WERI-Rb-1 (cell line): ENCODE results near the gene C7orf57.

Experiments
- DNase-seq: peaks from one replicate; pipeline ENCODE4 v3.0.0-alpha.2; 2020
- H3K27ac ChIP-seq: fragments of 250-450 bp; sonication (Bioruptor Pico); 2 replicates; pipeline ENCODE4 v1.5.1; 2020; ENCODE audit warnings: mild to moderate bottlenecking, moderate library complexity
- H3K27me3 ChIP-seq: fragments of 250-450 bp; sonication (Bioruptor Pico); 2 replicates; pipeline ENCODE4 v1.5.1; 2021; ENCODE audit warnings: mild to moderate bottlenecking, low read depth, moderate library complexity; ENCODE audit not compliant: insufficient read depth, severe bottlenecking
- H3K36me3 ChIP-seq: fragments of 250-450 bp; sonication (Bioruptor Pico); 2 replicates; pipeline ENCODE4 v1.5.1; 2020; ENCODE audit warnings: mild to moderate bottlenecking, moderate library complexity
- H3K4me3 ChIP-seq: 2 replicates; pipeline ENCODE4 v1.5.1; 2011; ENCODE audit warnings: low read depth, mild to moderate bottlenecking, control low read depth, low read length
- H3K9me3 ChIP-seq: fragments of 250-450 bp; sonication (Bioruptor Pico); 2 replicates; pipeline ENCODE4 v1.5.1; 2021; ENCODE audit warnings: mild to moderate bottlenecking, moderate library complexity; ENCODE audit not compliant: severe bottlenecking
- TF ChIP-seq, protein P1 (sequence below): IDR thresholded peaks from 2 replicates; pipeline ENCODE4 v1.5.1; 2011; ENCODE audit warnings: low read depth, mild to moderate bottlenecking, control low read depth, inconsistent platforms, low read length

The C7orf57 gene

GRCh38 chr7:48017674-48018073, 17.7 kb upstream of the C7orf57 start:
- H3K27me3 ChIP-seq, result no peaks in the 10 kb centered on the region
- H3K4me3 ChIP-seq, result no peak overlapping the region
- TF ChIP-seq, protein P1, sequence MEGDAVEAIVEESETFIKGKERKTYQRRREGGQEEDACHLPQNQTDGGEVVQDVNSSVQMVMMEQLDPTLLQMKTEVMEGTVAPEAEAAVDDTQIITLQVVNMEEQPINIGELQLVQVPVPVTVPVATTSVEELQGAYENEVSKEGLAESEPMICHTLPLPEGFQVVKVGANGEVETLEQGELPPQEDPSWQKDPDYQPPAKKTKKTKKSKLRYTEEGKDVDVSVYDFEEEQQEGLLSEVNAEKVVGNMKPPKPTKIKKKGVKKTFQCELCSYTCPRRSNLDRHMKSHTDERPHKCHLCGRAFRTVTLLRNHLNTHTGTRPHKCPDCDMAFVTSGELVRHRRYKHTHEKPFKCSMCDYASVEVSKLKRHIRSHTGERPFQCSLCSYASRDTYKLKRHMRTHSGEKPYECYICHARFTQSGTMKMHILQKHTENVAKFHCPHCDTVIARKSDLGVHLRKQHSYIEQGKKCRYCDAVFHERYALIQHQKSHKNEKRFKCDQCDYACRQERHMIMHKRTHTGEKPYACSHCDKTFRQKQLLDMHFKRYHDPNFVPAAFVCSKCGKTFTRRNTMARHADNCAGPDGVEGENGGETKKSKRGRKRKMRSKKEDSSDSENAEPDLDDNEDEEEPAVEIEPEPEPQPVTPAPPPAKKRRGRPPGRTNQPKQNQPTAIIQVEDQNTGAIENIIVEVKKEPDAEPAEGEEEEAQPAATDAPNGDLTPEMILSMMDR, result no peak
- no peak overlapping the region for H3K27ac ChIP-seq
- no peaks in the 10 kb centered on the region for H3K9me3 ChIP-seq
- DNase-seq, result no peak
- H3K36me3 ChIP-seq, result no peaks in the 10 kb centered on the region

- no peak overlapping the region for H3K4me3 ChIP-seq
- H3K27ac ChIP-seq, result no peak overlapping the region
- no peaks in the 10 kb centered on the region for H3K36me3 ChIP-seq
- no peaks in the 10 kb centered on the region for H3K9me3 ChIP-seq
- TF ChIP-seq, protein P1, result no peak
- no peak for DNase-seq
- H3K27me3 ChIP-seq, result no peaks in the 10 kb centered on the region
These were observed 9.7 kb upstream of the C7orf57 start for GRCh38 chr7:48025624-48026023.

GRCh38 chr7:48028938-48029337, 6.4 kb upstream of the C7orf57 start, which contains the start of gene SUN3:
Gene SUN3 (minus strand): TSS chr7:48029107. CDS start chr7:48028938, 169 bp downstream.
- no peak for DNase-seq
- Histone ChIP-seq H3K27ac (no peak within 1 kb of the TSS), H3K9me3 (no peaks in the 10 kb centered on the region), H3K27me3 (no peaks in the 10 kb centered on the region), H3K4me3 (no peak within 1 kb of the TSS), H3K36me3 (no peaks in the 10 kb centered on the region)
- TF ChIP-seq, protein P1, result no peak

- no peak for DNase-seq
- H3K27ac ChIP-seq, result no peak overlapping the region
- H3K27me3 ChIP-seq, result peaks cover 4% of the 10 kb centered on the region
- no peak overlapping the region for H3K4me3 ChIP-seq
- no peaks in the 10 kb centered on the region for H3K36me3 ChIP-seq
- no peaks in the 10 kb centered on the region for H3K9me3 ChIP-seq
- TF ChIP-seq, protein P1, result no peak
These were observed 4.2 kb upstream of the C7orf57 start for GRCh38 chr7:48031111-48031510.

GRCh38 chr7:48033922-48034321, 1.4 kb upstream of the C7orf57 start:
- Histone ChIP-seq H3K27me3 (peaks cover 10% of the 10 kb centered on the region), H3K27ac (no peak overlapping the region), H3K9me3 (no peaks in the 10 kb centered on the region), H3K4me3 (no peak overlapping the region), H3K36me3 (no peaks in the 10 kb centered on the region)
- TF ChIP-seq, protein P1, result no peak
- no peak for DNase-seq

- Histone ChIP-seq H3K27ac (no peak overlapping the region), H3K4me3 (peak overlapping the region; percentile 69), H3K27me3 (peaks cover 10% of the 10 kb centered on the region), H3K9me3 (no peaks in the 10 kb centered on the region), H3K36me3 (no peaks in the 10 kb centered on the region)
- TF ChIP-seq, protein P1, result no peak
- peak; percentile 19 for DNase-seq
These were observed 680 bp downstream of the C7orf57 start for GRCh38 chr7:48035967-48036478.
